ENCODE results near the gene RUNX3. TPM values are rescaled to one million over a fixed set of nuclear protein-coding genes. Genes with fewer than 3 reads are reported as not detected.

Gene RUNX3
- polyA plus RNA-seq, 1 donor = 4.8 TPM

GRCh38 chr1:24905979-24906720 lies 23.9 kb downstream of the RUNX3 start:
- no peak overlapping the region for H3K27ac ChIP-seq (ENCODE audit: low read length)
- WGBS (ENCODE audit: insufficient coverage, low lambda C conversion rate) = no CpG with 5 or more reads among the region's 17 CpGs
- H3K27me3 ChIP-seq (ENCODE audit: control insufficient read depth, insufficient read depth, low read length) = peaks cover under 1% of the 10 kb centered on the region
- H3K4me1 ChIP-seq (ENCODE audit: control insufficient read depth, insufficient read depth, low read length) = peaks cover 14% of the 10 kb centered on the region
- no peaks in the 10 kb centered on the region for H3K36me3 ChIP-seq (ENCODE audit: control insufficient read depth, insufficient read depth, low read length)
- H3K4me3 ChIP-seq (ENCODE audit: low read length) = no peak overlapping the region
- DNase-seq = no peak
- no peaks in the 10 kb centered on the region for H3K9me3 ChIP-seq (ENCODE audit: control insufficient read depth, low read depth, low read length)

GRCh38 chr1:24905355-24905978 lies 24.6 kb downstream of the RUNX3 start:
- peaks cover 2% of the 10 kb centered on the region for H3K27me3 ChIP-seq (ENCODE audit: control insufficient read depth, insufficient read depth, low read length)
- H3K36me3 ChIP-seq (ENCODE audit: control insufficient read depth, insufficient read depth, low read length) = no peaks in the 10 kb centered on the region
- DNase-seq = no peak
- WGBS (ENCODE audit: insufficient coverage, low lambda C conversion rate) = no CpG with 5 or more reads among the region's 13 CpGs
- no peaks in the 10 kb centered on the region for H3K9me3 ChIP-seq (ENCODE audit: control insufficient read depth, low read depth, low read length)
- peaks cover 8% of the 10 kb centered on the region for H3K4me1 ChIP-seq (ENCODE audit: control insufficient read depth, insufficient read depth, low read length)
- H3K4me3 ChIP-seq (ENCODE audit: low read length) = no peak overlapping the region
- H3K27ac ChIP-seq (ENCODE audit: low read length) = no peak overlapping the region

GRCh38 chr1:24904731-24905354 lies 25.2 kb downstream of the RUNX3 start:
- Histone ChIP-seq H3K36me3 (ENCODE audit: control insufficient read depth, insufficient read depth, low read length) (no peaks in the 10 kb centered on the region), H3K27me3 (ENCODE audit: control insufficient read depth, insufficient read depth, low read length) (peaks cover 2% of the 10 kb centered on the region)
- WGBS (ENCODE audit: insufficient coverage, low lambda C conversion rate) = no CpG with 5 or more reads among the region's 11 CpGs

GRCh38 chr1:24903955-24904730 lies 25.9 kb downstream of the RUNX3 start:
- no peaks in the 10 kb centered on the region for H3K9me3 ChIP-seq (ENCODE audit: control insufficient read depth, low read depth, low read length)
- H3K36me3 ChIP-seq (ENCODE audit: control insufficient read depth, insufficient read depth, low read length) = no peaks in the 10 kb centered on the region
- no CpG with 5 or more reads among the region's 25 CpGs for WGBS (ENCODE audit: insufficient coverage, low lambda C conversion rate)
- H3K27ac ChIP-seq (ENCODE audit: low read length) = no peak overlapping the region
- H3K4me1 ChIP-seq (ENCODE audit: control insufficient read depth, insufficient read depth, low read length) = peaks cover under 1% of the 10 kb centered on the region
- no peak overlapping the region for H3K4me3 ChIP-seq (ENCODE audit: low read length)
- H3K27me3 ChIP-seq (ENCODE audit: control insufficient read depth, insufficient read depth, low read length) = peaks cover 2% of the 10 kb centered on the region
- no peak for DNase-seq

More at GRCh38 chr1:24904731-24905354, 25.2 kb downstream of the RUNX3 start:
- no peak overlapping the region for H3K27ac ChIP-seq (ENCODE audit: low read length)
- DNase-seq = no peak
- H3K4me3 ChIP-seq (ENCODE audit: low read length) = no peak overlapping the region
- H3K4me1 ChIP-seq (ENCODE audit: control insufficient read depth, insufficient read depth, low read length) = peaks cover 6% of the 10 kb centered on the region
- no peaks in the 10 kb centered on the region for H3K9me3 ChIP-seq (ENCODE audit: control insufficient read depth, low read depth, low read length)

GRCh38 chr1:24903560-24903954 lies 26.5 kb downstream of the RUNX3 start:
- Histone ChIP-seq H3K4me1 (ENCODE audit: control insufficient read depth, insufficient read depth, low read length) (no peaks in the 10 kb centered on the region), H3K27me3 (ENCODE audit: control insufficient read depth, insufficient read depth, low read length) (peaks cover 2% of the 10 kb centered on the region), H3K27ac (ENCODE audit: low read length) (no peak overlapping the region), H3K36me3 (ENCODE audit: control insufficient read depth, insufficient read depth, low read length) (no peaks in the 10 kb centered on the region), H3K4me3 (ENCODE audit: low read length) (no peak overlapping the region), H3K9me3 (ENCODE audit: control insufficient read depth, low read depth, low read length) (no peaks in the 10 kb centered on the region)
- no peak for DNase-seq
- WGBS (ENCODE audit: insufficient coverage, low lambda C conversion rate) = no CpG with 5 or more reads among the region's 6 CpGs

GRCh38 chr1:24903011-24903461 lies 27.0 kb downstream of the RUNX3 start:
- Histone ChIP-seq H3K27me3 (ENCODE audit: control insufficient read depth, insufficient read depth, low read length) (peaks cover 2% of the 10 kb centered on the region), H3K36me3 (ENCODE audit: control insufficient read depth, insufficient read depth, low read length) (no peaks in the 10 kb centered on the region)
- no peak for DNase-seq

GRCh38 chr1:24902471-24902891 lies 27.6 kb downstream of the RUNX3 start:
- H3K4me3 ChIP-seq (ENCODE audit: low read length) = no peak overlapping the region
- peaks cover 2% of the 10 kb centered on the region for H3K27me3 ChIP-seq (ENCODE audit: control insufficient read depth, insufficient read depth, low read length)
- peaks cover 6% of the 10 kb centered on the region for H3K4me1 ChIP-seq (ENCODE audit: control insufficient read depth, insufficient read depth, low read length)
- DNase-seq = no peak
- no CpG with 5 or more reads among the region's 22 CpGs for WGBS (ENCODE audit: insufficient coverage, low lambda C conversion rate)
- H3K27ac ChIP-seq (ENCODE audit: low read length) = no peak overlapping the region
- H3K9me3 ChIP-seq (ENCODE audit: control insufficient read depth, low read depth, low read length) = no peaks in the 10 kb centered on the region
- no peaks in the 10 kb centered on the region for H3K36me3 ChIP-seq (ENCODE audit: control insufficient read depth, insufficient read depth, low read length)

More at GRCh38 chr1:24903011-24903461, 27.0 kb downstream of the RUNX3 start:
- no peak overlapping the region for H3K27ac ChIP-seq (ENCODE audit: low read length)
- H3K4me1 ChIP-seq (ENCODE audit: control insufficient read depth, insufficient read depth, low read length) = peaks cover under 1% of the 10 kb centered on the region
- H3K4me3 ChIP-seq (ENCODE audit: low read length) = no peak overlapping the region
- no peaks in the 10 kb centered on the region for H3K9me3 ChIP-seq (ENCODE audit: control insufficient read depth, low read depth, low read length)
- no CpG with 5 or more reads among the region's 10 CpGs for WGBS (ENCODE audit: insufficient coverage, low lambda C conversion rate)

GRCh38 chr1:24901791-24902470 lies 28.1 kb downstream of the RUNX3 start:
- no peak overlapping the region for H3K27ac ChIP-seq (ENCODE audit: low read length)
- no peak for DNase-seq
- no CpG with 5 or more reads among the region's 38 CpGs for WGBS (ENCODE audit: insufficient coverage, low lambda C conversion rate)
- peaks cover 2% of the 10 kb centered on the region for H3K27me3 ChIP-seq (ENCODE audit: control insufficient read depth, insufficient read depth, low read length)
- H3K9me3 ChIP-seq (ENCODE audit: control insufficient read depth, low read depth, low read length) = no peaks in the 10 kb centered on the region
- H3K36me3 ChIP-seq (ENCODE audit: control insufficient read depth, insufficient read depth, low read length) = no peaks in the 10 kb centered on the region
- peaks cover 8% of the 10 kb centered on the region for H3K4me1 ChIP-seq (ENCODE audit: control insufficient read depth, insufficient read depth, low read length)
- no peak overlapping the region for H3K4me3 ChIP-seq (ENCODE audit: low read length)

GRCh38 chr1:24900985-24901781 lies 28.9 kb downstream of the RUNX3 start:
- H3K36me3 ChIP-seq (ENCODE audit: control insufficient read depth, insufficient read depth, low read length) = no peaks in the 10 kb centered on the region
- no peak overlapping the region for H3K4me3 ChIP-seq (ENCODE audit: low read length)
- WGBS (ENCODE audit: insufficient coverage, low lambda C conversion rate) = no CpG with 5 or more reads among the region's 12 CpGs
- no peak overlapping the region for H3K27ac ChIP-seq (ENCODE audit: low read length)
- no peak for DNase-seq
- no peaks in the 10 kb centered on the region for H3K9me3 ChIP-seq (ENCODE audit: control insufficient read depth, low read depth, low read length)
- peaks cover 8% of the 10 kb centered on the region for H3K4me1 ChIP-seq (ENCODE audit: control insufficient read depth, insufficient read depth, low read length)
- peaks cover 2% of the 10 kb centered on the region for H3K27me3 ChIP-seq (ENCODE audit: control insufficient read depth, insufficient read depth, low read length)

All from large intestine (tissue), 3 donors.